HPDE6-E6E7 (cell line): ENCODE measurements around the gene CBLB.

Experiments
- DNase-seq: peaks from one replicate; pipeline ENCODE4 v3.0.0; 2011; ENCODE audit warnings: missing footprints; ENCODE audit errors: extremely low spot score

CBLB gene

GRCh38 chr3:105869861-105870755 lies 1.3 kb upstream of the CBLB start:
- DNase-seq, result no peak

GRCh38 chr3:105869531-105869833 lies 670 bp upstream of the CBLB start:
- DNase-seq, result peak; percentile 88

GRCh38 chr3:105868431-105868741 lies 426 bp downstream of the CBLB start:
- DNase-seq, result peak; percentile 12

- no peak for DNase-seq
Observed at GRCh38 chr3:105867712-105868430, 941 bp downstream of the CBLB start.

- DNase-seq, result no peak
Observed at GRCh38 chr3:105866656-105867653, 1.9 kb downstream of the CBLB start.

GRCh38 chr3:105865867-105866350 lies 2.9 kb downstream of the CBLB start:
- no peak for DNase-seq

GRCh38 chr3:105865016-105865623 lies 3.7 kb downstream of the CBLB start:
- no peak for DNase-seq

- no peak for DNase-seq
Observed at GRCh38 chr3:105864212-105864611, 4.6 kb downstream of the CBLB start.

- DNase-seq, result no peak
Observed at GRCh38 chr3:105863608-105864007, 5.2 kb downstream of the CBLB start.

- no peak for DNase-seq
Observed at GRCh38 chr3:105862217-105862616, 6.6 kb downstream of the CBLB start.

GRCh38 chr3:105860641-105861040 lies 8.2 kb downstream of the CBLB start:
- DNase-seq, result no peak

- no peak for DNase-seq
Observed at GRCh38 chr3:105858017-105858416, 10.8 kb downstream of the CBLB start.

- DNase-seq, result no peak
Observed at GRCh38 chr3:105857601-105858000, 11.2 kb downstream of the CBLB start.

- no peak for DNase-seq
Observed at GRCh38 chr3:105856605-105857004, 12.2 kb downstream of the CBLB start.

- no peak for DNase-seq
Observed at GRCh38 chr3:105853801-105854432, 14.9 kb downstream of the CBLB start.

- no peak for DNase-seq
Observed at GRCh38 chr3:105851582-105851981, 17.2 kb downstream of the CBLB start.

- no peak for DNase-seq
Observed at GRCh38 chr3:105851176-105851575, 17.6 kb downstream of the CBLB start.

- DNase-seq, result no peak
Observed at GRCh38 chr3:105850593-105850992, 18.2 kb downstream of the CBLB start.

- DNase-seq, result no peak
Observed at GRCh38 chr3:105848821-105849220, 20.0 kb downstream of the CBLB start.

- DNase-seq, result no peak
Observed at GRCh38 chr3:105847865-105848264, 20.9 kb downstream of the CBLB start.

GRCh38 chr3:105847452-105847851 lies 21.4 kb downstream of the CBLB start:
- DNase-seq, result no peak
